Heart left ventricle (tissue), 13 donors: ENCODE measurements around the gene NDUFS8.
"Not testable (repeated sequence)": the region's sequence is repeated elsewhere in the genome, so short reads cannot be mapped to it uniquely, and the experiment has no call there.

ENCODE experiments used
- CTCF ChIP-seq, 12 donors: fragments of 200-600 bp; sonication (generic) in 4 of 12; IDR thresholded peaks; one replicate each; pipeline versions ENCODE4 v1.5.0 to v1.8.0; 2018 to 2022; ENCODE audit warnings: antibody characterized with exemption in 12 of 12, mild to moderate bottlenecking in 5 of 12
- POLR2A ChIP-seq, 2 donors: fragments of 450-650 bp; IDR thresholded peaks; one replicate each; pipeline ENCODE4 v1.6.1; 2017; ENCODE audit warnings: antibody characterized with exemption in 2 of 2, mild to moderate bottlenecking in 2 of 2, moderate library complexity in 2 of 2
- donor health status: ischemic (EF 13 %, LVEDD 7.1; RV severe dilation, severe dysfunction).
- donor health status: DM: no; HTN: yes; CAD: no.
- donor health status: DM: no; HTN: no; CAD: no.
- donor health status: ischemic (EF 25% LVEDD 6.9; RV normal size, moderate dysfunction).
- donor health status: ischemic (EF 25% LVEDD 5.7; RV mildly dilated, moderate dysfunction).
- donor health status: ischemic (EF 35%, LVEDD 5.7; RV mildly dilated, moderate dysfunction).
- donor health status: nonischemic (EF 11% LVEDD 7.7; RV severe dilation, severe dysfunction).
- donor health status: DM: yes; HTN: yes; CAD: no.
- donor health status: PGD.
- donor health status: ischemic (EF 29% LVEDD 5.4; RV normal size, mild dysfunction).
- donor health status: nonischemic (EF 23%, LVEDD 6.1; RV moderate dilation, normal function).

GRCh38 chr11:67991347-67992121 is 38.9 kb upstream of the NDUFS8 start:
- TF ChIP-seq POLR2A, CTCF (IDR thresholded peaks at IDR 0.05): not testable (repeated sequence)
